ENCODE measurements around the gene RBBP5.

GRCh38 chr1:205068001-205068400 lies 53.8 kb downstream of the RBBP5 start:
- TF ChIP-seq CTCF (conservative IDR thresholded peaks at IDR 0.05; ENCODE audit: low read depth in 2 of 2) (no peak), EZH2 (IDR thresholded peaks at IDR 0.05; ENCODE audit: low read depth, unreplicated experiment) (no peak), CREB1 (CRISPR knock-in tag; IDR thresholded peaks at IDR 0.05; ENCODE audit: low read depth) (no peak)
